NCI-H345 treated with DMSO at 0.1 percent for 48 hours (cell line): ENCODE data around the gene CLBA1.

Source experiments
- DNase-seq: peaks from one replicate; lab custom pipeline; 2025; ENCODE audit not compliant: unreplicated experiment; lab: John Stamatoyannopoulos, UW

Gene CLBA1

GRCh38 chr14:104979758-104980610, 5.6 kb upstream of the CLBA1 start:
- no peak for DNase-seq

GRCh38 chr14:104980611-104981531, 4.7 kb upstream of the CLBA1 start:
- no peak for DNase-seq

DNA sequence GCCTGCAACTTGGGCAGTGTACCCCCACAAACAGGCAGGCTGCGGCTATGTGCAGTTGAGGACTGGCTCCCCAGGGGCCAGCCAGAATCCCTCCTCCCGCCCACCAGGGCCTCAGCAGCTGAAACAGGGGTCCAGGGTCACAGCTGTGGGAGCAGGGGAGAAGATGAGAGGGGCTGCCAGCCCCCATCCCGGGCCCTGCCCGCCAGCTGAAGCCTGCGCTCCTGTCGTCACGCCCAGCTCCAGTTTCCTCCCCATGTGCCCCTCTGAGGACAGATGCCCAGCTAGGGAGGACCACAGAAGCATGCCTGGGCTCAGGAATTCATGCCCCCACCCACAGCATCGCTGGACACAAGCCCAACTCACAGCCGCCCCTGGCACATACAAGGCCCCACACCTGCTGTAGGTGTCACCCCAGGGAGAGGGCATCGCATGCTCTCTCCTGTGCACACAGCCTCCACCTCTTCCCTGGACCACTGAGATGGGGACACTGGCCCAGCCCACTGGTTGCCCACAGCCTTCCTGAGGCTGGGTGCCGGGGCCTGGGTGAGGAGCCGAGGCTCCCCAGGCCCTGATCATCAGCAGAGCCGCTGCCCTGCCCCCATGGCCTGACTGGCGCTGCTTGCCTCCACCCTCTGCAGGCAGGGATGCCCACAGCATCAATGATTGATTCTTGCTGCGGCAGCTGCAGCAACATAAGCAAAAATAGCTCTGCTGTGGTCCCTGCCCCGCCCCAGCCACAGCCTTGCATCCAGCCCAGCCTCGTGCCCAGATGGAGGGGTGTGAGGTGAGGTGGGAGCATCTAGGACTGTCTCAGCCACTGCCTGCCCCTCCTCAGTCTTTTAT, 3.7 kb upstream of the CLBA1 start:
- DNase-seq, result no peak

- no peak for DNase-seq
Observed at GRCh38 chr14:104982548-104983230, 2.9 kb upstream of the CLBA1 start.

GRCh38 chr14:104983231-104983721, 2.3 kb upstream of the CLBA1 start:
- DNase-seq, result no peak

- DNase-seq, result no peak
Observed at GRCh38 chr14:104984056-104984894, 1.3 kb upstream of the CLBA1 start.

- DNase-seq, result no peak
Observed at GRCh38 chr14:104986487-104987164, 1.0 kb downstream of the CLBA1 start.

- DNase-seq, result no peak
Observed at GRCh38 chr14:104989236-104989950, 3.8 kb downstream of the CLBA1 start.

- no peak for DNase-seq
Observed at GRCh38 chr14:104989951-104990303, 4.3 kb downstream of the CLBA1 start.

DNA sequence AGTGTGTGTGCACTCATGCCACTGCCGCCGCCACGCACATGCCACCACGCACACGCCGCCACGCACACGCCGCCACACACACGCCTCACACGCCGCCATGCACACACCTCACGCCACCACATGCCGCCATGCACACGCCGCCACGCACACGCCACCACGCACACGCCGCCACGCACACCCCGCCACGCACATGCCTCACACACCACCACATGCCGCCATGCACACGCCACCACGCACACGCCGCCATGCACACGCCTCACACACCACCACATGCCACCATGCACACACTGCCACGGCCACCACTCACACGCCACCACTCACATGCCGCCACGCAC, 6.3 kb downstream of the CLBA1 start:
- DNase-seq, result no peak

- no peak for DNase-seq
Observed at GRCh38 chr14:104992501-104992900, 6.9 kb downstream of the CLBA1 start.

DNA sequence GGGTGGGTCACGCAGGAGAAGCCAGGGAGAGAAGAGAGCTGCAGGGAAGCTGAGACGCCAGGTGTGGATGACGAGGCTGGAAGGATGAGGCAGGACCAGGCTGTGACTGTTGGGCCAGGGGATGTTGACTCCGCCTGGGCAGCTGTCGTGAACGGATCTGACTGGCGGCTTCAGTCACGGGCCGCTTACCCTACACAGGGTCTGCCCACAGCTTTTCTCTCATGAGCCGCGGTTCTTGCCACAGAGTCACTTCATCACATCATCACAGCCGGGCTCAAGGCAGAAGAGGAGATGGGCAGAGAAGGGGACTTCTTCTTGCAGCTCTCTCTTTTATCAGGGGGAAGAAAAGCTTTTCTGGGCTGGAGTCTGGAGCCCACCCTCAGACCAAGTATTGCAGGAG, 7.7 kb downstream of the CLBA1 start:
- DNase-seq, result no peak

DNA sequence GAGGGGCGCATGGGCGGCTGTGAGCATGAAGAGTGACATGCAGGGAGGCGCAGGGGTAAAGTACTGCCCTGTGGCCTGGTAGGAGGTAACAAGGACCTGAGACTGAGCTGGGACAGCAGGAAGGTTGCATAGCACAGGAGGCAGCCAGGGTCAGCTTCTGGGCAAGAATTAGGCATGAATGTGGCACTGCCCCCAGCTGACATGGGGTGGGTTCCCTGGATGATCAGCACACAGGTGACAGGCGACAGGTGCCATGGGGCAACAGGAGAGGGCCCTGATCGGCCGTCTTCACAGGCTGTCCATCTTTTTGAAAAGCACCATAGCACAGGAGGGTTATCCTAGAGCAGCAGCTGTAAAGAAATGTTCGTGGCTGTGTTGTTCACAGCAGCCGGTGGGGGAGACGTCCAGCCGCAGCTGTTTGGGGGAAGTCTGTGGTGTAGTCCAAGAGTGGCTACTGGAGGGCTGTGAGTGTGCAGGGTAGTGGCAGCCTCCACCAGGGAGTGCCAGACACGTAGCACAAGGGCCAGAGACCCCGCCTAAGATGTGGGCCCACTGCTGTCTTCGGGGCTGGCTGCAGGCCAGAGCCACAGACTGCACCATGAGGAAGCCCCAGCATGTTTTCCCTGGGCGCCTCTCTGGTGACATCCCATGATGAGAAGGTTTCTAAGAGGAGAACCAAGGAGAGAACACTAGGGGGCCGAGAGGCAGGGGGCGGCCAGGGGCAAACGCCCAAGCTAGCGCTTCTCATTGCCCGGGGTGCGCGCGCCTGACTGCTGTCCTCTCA, 8.4 kb downstream of the CLBA1 start:
- DNase-seq, result no peak

- no peak for DNase-seq
Observed at GRCh38 chr14:104994978-104995377, 9.4 kb downstream of the CLBA1 start.

- DNase-seq, result no peak
Observed at GRCh38 chr14:104996032-104996431, 10.4 kb downstream of the CLBA1 start.

GRCh38 chr14:104996483-104996882, 10.9 kb downstream of the CLBA1 start:
- DNase-seq, result no peak

- DNase-seq, result peak; percentile 82
Observed at GRCh38 chr14:104998801-104999200, 13.2 kb downstream of the CLBA1 start.

GRCh38 chr14:104999361-104999760, 13.8 kb downstream of the CLBA1 start:
- no peak for DNase-seq
